UCSD-AML1 (cell line): ENCODE results near the gene LDB1.

ENCODE experiments used
- DNase-seq: peaks from one replicate; lab custom pipeline; 2025; ENCODE audit not compliant: unreplicated experiment; lab: John Stamatoyannopoulos, UW

The LDB1 gene

GRCh38 chr10:102113261-102113955 is 6.8 kb downstream of the LDB1 start:
- DNase-seq: no peak

GRCh38 chr10:102112210-102112817 is 7.9 kb downstream of the LDB1 start:
- no peak for DNase-seq

- no peak for DNase-seq
Measured at GRCh38 chr10:102111276-102111675, 8.9 kb downstream of the LDB1 start.

- DNase-seq: no peak
Measured at GRCh38 chr10:102109166-102110116, 10.7 kb downstream of the LDB1 start.

GRCh38 chr10:102106998-102107397 is 13.2 kb downstream of the LDB1 start:
- DNase-seq: no peak

GRCh38 chr10:102102421-102102820 is 17.7 kb downstream of the LDB1 start:
- DNase-seq: no peak

GRCh38 chr10:102101152-102101551 is 19.0 kb downstream of the LDB1 start:
- no peak for DNase-seq

- no peak for DNase-seq
Measured at GRCh38 chr10:102096449-102096848, 23.7 kb downstream of the LDB1 start.

- DNase-seq: no peak
Measured at GRCh38 chr10:102090772-102091171, 29.4 kb downstream of the LDB1 start.

GRCh38 chr10:102086196-102086595 is 34.0 kb downstream of the LDB1 start:
- no peak for DNase-seq

GRCh38 chr10:102085336-102085735 is 34.8 kb downstream of the LDB1 start:
- no peak for DNase-seq

GRCh38 chr10:102083541-102083940 is 36.6 kb downstream of the LDB1 start:
- DNase-seq: no peak

GRCh38 chr10:102072673-102073527 is 47.3 kb downstream of the LDB1 start:
- peak; percentile 78 for DNase-seq

GRCh38 chr10:102069071-102069470 is 51.1 kb downstream of the LDB1 start:
- peak; percentile 18 for DNase-seq

- DNase-seq: no peak
Measured at GRCh38 chr10:102068216-102068615, 52.0 kb downstream of the LDB1 start.

GRCh38 chr10:102067091-102067916 is 52.9 kb downstream of the LDB1 start:
- DNase-seq: no peak

- peak; percentile 14 for DNase-seq
Measured at GRCh38 chr10:102066399-102067088, 53.6 kb downstream of the LDB1 start.

- DNase-seq: peak; percentile 51
Measured at GRCh38 chr10:102065561-102066398, 54.4 kb downstream of the LDB1 start.
